OCI-LY7 (cell line): ENCODE results near the gene CCDC83.

Experiments used
- CTCF ChIP-seq: fragments of 200-600 bp; sonication (generic); conservative IDR thresholded peaks from 2 replicates; pipeline ENCODE4 v1.5.1; 2014; ENCODE audit warnings: mild to moderate bottlenecking, antibody characterized with exemption, low read length, moderate library complexity, mixed read lengths
- EZH2phosphoT487 ChIP-seq: fragments of 200-600 bp; sonication (generic); IDR thresholded peaks from 2 replicates; pipeline ENCODE4 v1.6.1; 2018; ENCODE audit warnings: low read depth, borderline replicate concordance, mild to moderate bottlenecking, mixed run types, antibody characterized with exemption, low read length, moderate library complexity, mixed read lengths

GRCh38 chr11:85810871-85811611 lies 44.1 kb upstream of the CCDC83 start, which contains the start of gene SYTL2:
- TF ChIP-seq CTCF (no peak), EZH2phosphoT487 (no peak)
